Measurements from ENCODE around the gene MTSS2.
"Not testable (repeated sequence)": the region's sequence is repeated elsewhere in the genome, so short reads cannot be mapped to it uniquely, and the experiment has no call there.

Gene MTSS2

DNA sequence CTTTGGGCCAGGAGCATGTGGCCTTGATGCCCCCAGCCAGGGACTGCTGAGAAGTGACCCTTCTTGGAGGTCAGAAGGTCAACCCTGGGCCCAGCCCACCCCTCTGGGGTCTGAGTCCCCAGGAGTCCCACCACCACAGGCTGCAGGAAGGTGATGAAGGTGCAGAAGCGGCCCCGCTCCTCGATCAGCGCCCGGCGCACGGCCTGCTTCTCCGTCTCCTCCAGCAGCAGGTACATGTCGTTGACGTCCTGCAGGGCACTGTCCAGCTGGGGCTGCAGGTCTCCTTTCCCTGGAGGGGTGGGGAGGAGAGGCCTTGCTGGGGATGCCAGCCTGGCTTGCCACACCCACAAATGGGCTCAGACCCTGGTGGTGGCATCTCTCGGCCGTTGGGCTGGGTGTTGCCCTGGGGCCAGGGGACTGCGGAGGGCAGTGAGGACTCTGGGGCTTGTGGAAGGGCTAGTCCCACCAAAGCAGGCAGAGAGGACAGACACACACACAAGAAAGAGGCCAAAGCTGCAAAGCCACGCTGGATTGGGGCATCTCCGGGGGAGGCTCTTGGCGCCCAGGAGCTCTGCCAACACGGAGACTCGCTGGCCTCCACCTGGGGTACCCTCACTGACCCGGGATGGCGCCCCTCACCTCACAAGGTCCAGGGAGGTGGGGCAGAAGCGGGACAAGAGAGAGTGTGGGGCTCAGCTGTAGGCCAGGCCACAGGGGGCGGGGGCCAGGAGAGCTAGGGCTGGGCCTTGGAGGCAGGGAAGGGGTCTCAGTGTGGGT lies 7.5 kb downstream of the MTSS2 start:
- Histone ChIP-seq H3K9me3 (ENCODE audit: control insufficient read depth in 2 of 2, low read length in 2 of 2) (no peaks in the 10 kb centered on the region), H3K27me3 (ENCODE audit: control insufficient read depth in 1 of 2, insufficient read depth in 2 of 2, low read length in 2 of 2) (no peaks in the 10 kb centered on the region), H3K36me3 (ENCODE audit: control insufficient read depth in 2 of 2, insufficient read depth in 2 of 2, low read length in 2 of 2) (peaks cover 39 to 47% of the 10 kb centered on the region in 2 donors), H3K4me1 (ENCODE audit: control insufficient read depth, insufficient read depth, low read length) (peaks cover 52% of the 10 kb centered on the region), H3K27ac (ENCODE audit: low read length) (peak overlapping the region; percentile 46), H3K9ac (ENCODE audit: low read length in 2 of 2) (no peak overlapping the region), H3K4me3 (ENCODE audit: low read length in 2 of 2) (no peak overlapping the region)

GRCh38 chr16:70677499-70678120 lies 8.2 kb downstream of the MTSS2 start:
- Histone ChIP-seq H3K36me3 (ENCODE audit: control insufficient read depth in 2 of 2, insufficient read depth in 2 of 2, low read length in 2 of 2) (peaks cover 44 to 51% of the 10 kb centered on the region in 2 donors), H3K4me1 (ENCODE audit: control insufficient read depth, insufficient read depth, low read length) (peaks cover 45% of the 10 kb centered on the region), H3K27ac (ENCODE audit: low read length) (peak overlapping the region; percentile 37)

DNA sequence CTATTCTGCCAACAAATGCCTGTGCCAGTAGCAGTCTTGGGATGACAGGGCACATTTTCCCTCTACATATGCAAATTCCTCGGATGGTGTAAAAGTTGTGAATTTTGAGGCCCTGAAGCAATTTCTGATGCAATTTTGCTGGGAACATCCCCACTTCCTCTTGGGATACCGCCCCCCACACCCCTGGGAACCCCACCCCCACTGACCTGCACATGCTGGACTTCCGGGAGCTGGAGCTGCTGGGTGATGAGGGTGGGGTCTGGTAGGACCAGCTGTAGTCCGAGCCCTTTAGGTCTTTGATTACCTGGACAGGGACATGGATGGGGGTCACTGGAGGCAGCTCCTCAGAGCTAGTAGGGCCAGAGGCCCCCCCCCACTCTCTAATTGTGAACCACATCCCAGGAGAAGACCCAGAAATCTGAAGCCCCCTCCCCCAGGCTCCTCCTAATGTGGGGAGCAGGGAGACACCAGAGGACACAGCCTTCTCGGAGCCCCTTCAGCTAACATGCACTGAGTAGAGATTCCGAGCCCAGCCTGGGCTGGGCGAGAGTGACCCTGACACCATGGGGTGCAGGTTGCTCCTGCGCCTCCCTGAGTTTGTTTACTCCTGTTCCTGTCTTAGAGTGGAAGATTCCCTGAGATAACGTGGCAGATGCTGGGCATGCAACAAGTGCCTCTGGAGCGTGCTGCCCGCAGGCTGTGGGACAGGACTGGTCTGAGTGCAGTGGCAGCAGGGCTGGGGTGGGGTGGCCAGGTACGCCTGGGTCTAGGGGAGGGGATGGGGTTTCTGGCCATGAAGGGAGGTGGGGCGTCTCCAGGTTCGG lies 9.0 kb downstream of the MTSS2 start:
- H3K9ac ChIP-seq (ENCODE audit: low read length in 2 of 2), result no peak overlapping the region
- H3K4me1 ChIP-seq (ENCODE audit: control insufficient read depth, insufficient read depth, low read length), result peaks cover 38% of the 10 kb centered on the region
- no peaks in the 10 kb centered on the region for H3K9me3 ChIP-seq (ENCODE audit: control insufficient read depth in 2 of 2, low read length in 2 of 2)
- H3K4me3 ChIP-seq (ENCODE audit: low read length in 2 of 2), result no peak overlapping the region
- H3K27ac ChIP-seq (ENCODE audit: low read length), result peak overlapping the region; percentile 37
- no peaks in the 10 kb centered on the region for H3K27me3 ChIP-seq (ENCODE audit: control insufficient read depth in 1 of 2, insufficient read depth in 2 of 2, low read length in 2 of 2)
- H3K36me3 ChIP-seq (ENCODE audit: control insufficient read depth in 2 of 2, insufficient read depth in 2 of 2, low read length in 2 of 2), result peaks cover 45 to 52% of the 10 kb centered on the region in 2 donors

More at GRCh38 chr16:70677499-70678120, 8.2 kb downstream of the MTSS2 start:
- Histone ChIP-seq H3K9ac (ENCODE audit: low read length in 2 of 2) (no peak overlapping the region), H3K9me3 (ENCODE audit: control insufficient read depth in 2 of 2, low read length in 2 of 2) (no peaks in the 10 kb centered on the region), H3K27me3 (ENCODE audit: control insufficient read depth in 1 of 2, insufficient read depth in 2 of 2, low read length in 2 of 2) (no peaks in the 10 kb centered on the region), H3K4me3 (ENCODE audit: low read length in 2 of 2) (no peak overlapping the region)

DNA sequence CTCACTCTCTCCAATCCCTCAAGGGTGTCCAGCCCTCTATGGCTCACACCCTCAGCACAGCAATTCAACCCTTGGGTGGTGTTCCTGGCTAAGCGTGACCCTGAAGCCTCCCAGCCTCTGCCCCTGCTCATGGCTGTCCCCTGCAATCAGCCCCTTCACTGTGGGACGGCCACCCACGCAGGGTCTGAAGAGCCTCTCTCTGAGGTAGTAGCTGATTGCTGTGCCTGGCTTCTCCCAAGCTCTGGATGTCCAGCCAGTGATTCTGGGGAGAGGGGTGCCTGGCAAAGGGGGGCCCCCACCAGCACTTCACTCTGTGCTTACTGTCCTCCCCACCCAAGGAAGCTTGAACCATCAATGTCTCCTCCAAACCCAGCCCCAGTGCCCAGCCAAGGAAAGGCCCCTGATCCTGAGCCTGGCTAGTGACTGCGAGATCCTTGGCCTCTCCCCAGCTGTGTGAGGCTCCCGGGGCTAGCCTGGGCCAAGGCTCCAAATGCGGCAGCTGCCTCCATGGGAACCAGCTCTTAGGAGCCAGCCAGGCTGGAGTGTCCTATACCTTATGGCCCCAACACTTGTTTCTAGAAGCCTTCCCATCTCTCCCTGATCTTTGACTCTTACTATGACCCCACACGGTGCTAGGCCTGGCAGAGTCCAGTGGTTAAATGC lies 9.9 kb downstream of the MTSS2 start:
- no peak overlapping the region for H3K9ac ChIP-seq (ENCODE audit: low read length in 2 of 2)
- no peaks in the 10 kb centered on the region for H3K27me3 ChIP-seq (ENCODE audit: control insufficient read depth in 1 of 2, insufficient read depth in 2 of 2, low read length in 2 of 2)
- no peak overlapping the region for H3K4me3 ChIP-seq (ENCODE audit: low read length in 2 of 2)
- H3K9me3 ChIP-seq (ENCODE audit: control insufficient read depth in 2 of 2, low read length in 2 of 2), result no peaks in the 10 kb centered on the region
- H3K36me3 ChIP-seq (ENCODE audit: control insufficient read depth in 2 of 2, insufficient read depth in 2 of 2, low read length in 2 of 2), result peaks cover 48 to 55% of the 10 kb centered on the region in 2 donors
- peak overlapping the region; percentile 37 for H3K27ac ChIP-seq (ENCODE audit: low read length)
- H3K4me1 ChIP-seq (ENCODE audit: control insufficient read depth, insufficient read depth, low read length), result peaks cover 28% of the 10 kb centered on the region

- H3K4me1 ChIP-seq (ENCODE audit: control insufficient read depth, insufficient read depth, low read length), result peaks cover 15% of the 10 kb centered on the region
- H3K27me3 ChIP-seq (ENCODE audit: control insufficient read depth in 1 of 2, insufficient read depth in 2 of 2, low read length in 2 of 2), result no peaks in the 10 kb centered on the region
- H3K9me3 ChIP-seq (ENCODE audit: control insufficient read depth in 2 of 2, low read length in 2 of 2), result no peaks in the 10 kb centered on the region
- no peak overlapping the region for H3K27ac ChIP-seq (ENCODE audit: low read length)
- peaks cover 59 to 63% of the 10 kb centered on the region in 2 donors for H3K36me3 ChIP-seq (ENCODE audit: control insufficient read depth in 2 of 2, insufficient read depth in 2 of 2, low read length in 2 of 2)
- H3K9ac ChIP-seq (ENCODE audit: low read length in 2 of 2), result no peak overlapping the region
- H3K4me3 ChIP-seq (ENCODE audit: low read length in 2 of 2), result no peak overlapping the region
Observed at GRCh38 chr16:70674221-70675014, 11.4 kb downstream of the MTSS2 start.

- H3K4me1 ChIP-seq (ENCODE audit: control insufficient read depth, insufficient read depth, low read length); H3K27ac ChIP-seq (ENCODE audit: low read length); H3K27me3 ChIP-seq (ENCODE audit: control insufficient read depth in 1 of 2, insufficient read depth in 2 of 2, low read length in 2 of 2); H3K4me3 ChIP-seq (ENCODE audit: low read length in 2 of 2); H3K9ac ChIP-seq (ENCODE audit: low read length in 2 of 2); H3K9me3 ChIP-seq (ENCODE audit: control insufficient read depth in 2 of 2, low read length in 2 of 2): not testable (repeated sequence)
- H3K36me3 ChIP-seq (ENCODE audit: control insufficient read depth in 2 of 2, insufficient read depth in 2 of 2, low read length in 2 of 2), result peaks cover 51 to 59% of the 10 kb centered on the region in 2 donors
Observed at GRCh38 chr16:70670938-70671337, 14.9 kb downstream of the MTSS2 start.

- no peaks in the 10 kb centered on the region for H3K9me3 ChIP-seq (ENCODE audit: control insufficient read depth in 2 of 2, low read length in 2 of 2)
- no peak overlapping the region for H3K27ac ChIP-seq (ENCODE audit: low read length)
- no peaks in the 10 kb centered on the region for H3K27me3 ChIP-seq (ENCODE audit: control insufficient read depth in 1 of 2, insufficient read depth in 2 of 2, low read length in 2 of 2)
- peaks cover 2% of the 10 kb centered on the region for H3K4me1 ChIP-seq (ENCODE audit: control insufficient read depth, insufficient read depth, low read length)
- H3K4me3 ChIP-seq (ENCODE audit: low read length in 2 of 2), result no peak overlapping the region
- peaks cover 53 to 62% of the 10 kb centered on the region in 2 donors for H3K36me3 ChIP-seq (ENCODE audit: control insufficient read depth in 2 of 2, insufficient read depth in 2 of 2, low read length in 2 of 2)
- H3K9ac ChIP-seq (ENCODE audit: low read length in 2 of 2), result no peak overlapping the region
Observed at GRCh38 chr16:70670175-70670574, 15.7 kb downstream of the MTSS2 start.

DNA sequence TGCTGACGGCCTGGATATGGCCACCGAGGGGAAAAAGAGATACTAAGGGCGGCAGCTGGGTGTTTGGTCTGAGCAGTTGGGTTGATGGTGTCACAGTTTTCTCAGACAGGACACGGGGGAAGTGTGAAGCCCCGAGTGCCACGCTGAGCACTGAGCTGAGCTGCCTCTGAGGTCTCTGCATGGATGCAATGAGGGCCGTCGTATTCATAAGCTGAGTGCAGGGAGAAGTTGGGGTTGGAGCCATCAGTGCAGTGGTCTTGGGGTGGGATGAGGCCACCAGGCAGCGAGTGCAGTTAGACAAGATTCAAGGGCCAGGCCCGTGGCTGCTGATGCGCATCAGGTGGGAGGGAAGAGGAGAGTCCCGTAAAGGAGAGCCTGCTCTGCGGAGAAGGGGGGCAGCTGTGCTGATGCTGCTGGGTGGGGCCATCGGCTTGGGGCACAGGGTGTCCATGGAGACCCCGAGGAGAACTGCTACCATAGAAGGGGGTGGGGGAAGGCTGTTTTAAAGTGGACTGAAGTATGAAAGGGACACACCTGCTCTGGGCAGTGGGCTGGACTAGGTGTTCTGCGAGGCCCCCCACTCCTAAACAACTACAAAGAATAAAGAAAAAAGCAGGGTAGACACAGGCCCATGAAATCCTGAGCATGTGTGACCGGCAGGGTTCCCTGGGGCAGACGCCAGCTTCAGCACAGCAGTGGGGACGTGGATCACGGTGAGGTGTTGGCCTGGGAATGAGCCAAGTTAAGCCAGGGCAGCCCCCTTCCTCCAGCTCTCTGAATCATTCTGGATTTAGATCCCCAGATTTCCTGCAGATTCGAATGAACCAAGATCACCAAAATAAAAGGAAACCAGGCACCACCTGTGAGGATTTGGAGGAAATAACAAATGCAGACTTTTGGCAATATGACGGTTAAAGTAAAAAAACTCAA lies 19.8 kb downstream of the MTSS2 start:
- H3K4me3 ChIP-seq (ENCODE audit: low read length in 2 of 2), result no peak overlapping the region
- H3K27ac ChIP-seq (ENCODE audit: low read length), result peak overlapping the region; percentile 18
- peaks cover 24% of the 10 kb centered on the region for H3K4me1 ChIP-seq (ENCODE audit: control insufficient read depth, insufficient read depth, low read length)
- H3K27me3 ChIP-seq (ENCODE audit: control insufficient read depth in 1 of 2, insufficient read depth in 2 of 2, low read length in 2 of 2), result no peaks in the 10 kb centered on the region
- H3K36me3 ChIP-seq (ENCODE audit: control insufficient read depth in 2 of 2, insufficient read depth in 2 of 2, low read length in 2 of 2), result peaks cover 48 to 58% of the 10 kb centered on the region in 2 donors
- H3K9me3 ChIP-seq (ENCODE audit: control insufficient read depth in 2 of 2, low read length in 2 of 2), result no peaks in the 10 kb centered on the region
- H3K9ac ChIP-seq (ENCODE audit: low read length in 2 of 2), result no peak overlapping the region

- no peak overlapping the region for H3K27ac ChIP-seq (ENCODE audit: low read length)
- H3K9me3 ChIP-seq (ENCODE audit: control insufficient read depth in 2 of 2, low read length in 2 of 2), result no peaks in the 10 kb centered on the region
- peaks cover 46 to 50% of the 10 kb centered on the region in 2 donors for H3K36me3 ChIP-seq (ENCODE audit: control insufficient read depth in 2 of 2, insufficient read depth in 2 of 2, low read length in 2 of 2)
- peaks cover 26% of the 10 kb centered on the region for H3K4me1 ChIP-seq (ENCODE audit: control insufficient read depth, insufficient read depth, low read length)
- H3K4me3 ChIP-seq (ENCODE audit: low read length in 2 of 2), result no peak overlapping the region
- H3K27me3 ChIP-seq (ENCODE audit: control insufficient read depth in 1 of 2, insufficient read depth in 2 of 2, low read length in 2 of 2), result no peaks in the 10 kb centered on the region
- no peak overlapping the region for H3K9ac ChIP-seq (ENCODE audit: low read length in 2 of 2)
Observed at GRCh38 chr16:70665113-70665694, 20.6 kb downstream of the MTSS2 start.
